ENCODE data around the gene LBX2.
A peak's percentile ranks its signal among the peaks of the same experiment; 100 is the strongest.

Gene LBX2

GRCh38 chr2:74525717-74526648 lies 26.6 kb upstream of the LBX2 start, which contains the start of gene DQX1:
Gene DQX1 (minus strand): TSS chr2:74526231. CDS start chr2:74525729, 502 bp downstream.
- DNase-seq (ENCODE audit: low spot score), result peak; percentile 52

GRCh38 chr2:74524955-74525716 lies 25.7 kb upstream of the LBX2 start:
- no peak for DNase-seq (ENCODE audit: low spot score)

GRCh38 chr2:74524005-74524404 lies 24.6 kb upstream of the LBX2 start:
- no peak for DNase-seq (ENCODE audit: low spot score)

DNA sequence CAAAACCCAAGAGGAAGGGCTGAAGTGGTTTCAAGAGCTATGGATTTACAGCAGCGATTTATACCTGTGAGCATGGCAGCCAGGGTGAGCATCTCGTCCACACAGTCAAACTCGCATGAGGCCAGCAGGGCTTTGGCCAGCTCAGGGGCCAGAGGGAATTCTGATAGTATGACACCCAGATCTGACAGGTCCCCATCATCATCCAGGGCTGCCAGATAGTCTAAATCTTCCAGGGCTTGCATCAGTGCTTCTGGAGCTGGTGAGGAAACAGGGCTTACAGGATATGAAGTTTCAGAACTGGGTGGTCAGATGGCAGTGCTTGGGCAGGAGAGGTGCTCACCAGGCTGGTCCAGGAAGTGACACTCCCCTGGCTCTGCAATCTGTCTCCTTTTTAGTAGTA lies 23.1 kb upstream of the LBX2 start:
- DNase-seq (ENCODE audit: low spot score), result no peak

DNA sequence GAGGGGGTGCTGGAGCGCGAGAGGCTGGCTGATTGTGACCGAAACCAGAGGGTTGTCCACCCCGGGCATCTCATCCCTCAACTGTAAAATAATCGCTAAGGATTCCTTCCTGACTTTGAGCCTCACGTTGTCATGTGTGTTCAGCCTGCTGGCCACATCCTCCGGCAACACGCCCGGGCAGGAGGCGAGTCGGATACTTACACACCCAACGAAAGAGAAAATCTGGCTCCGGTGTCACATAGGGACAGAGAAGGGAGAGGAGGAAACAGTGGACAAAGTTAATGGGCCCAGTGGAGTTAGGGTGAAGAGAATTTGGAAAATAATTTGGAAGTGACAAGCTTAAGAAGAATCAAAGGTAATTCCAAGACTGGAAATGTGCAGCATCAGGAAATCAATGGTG lies 17.2 kb upstream of the LBX2 start:
- no peak for DNase-seq (ENCODE audit: low spot score)

DNA sequence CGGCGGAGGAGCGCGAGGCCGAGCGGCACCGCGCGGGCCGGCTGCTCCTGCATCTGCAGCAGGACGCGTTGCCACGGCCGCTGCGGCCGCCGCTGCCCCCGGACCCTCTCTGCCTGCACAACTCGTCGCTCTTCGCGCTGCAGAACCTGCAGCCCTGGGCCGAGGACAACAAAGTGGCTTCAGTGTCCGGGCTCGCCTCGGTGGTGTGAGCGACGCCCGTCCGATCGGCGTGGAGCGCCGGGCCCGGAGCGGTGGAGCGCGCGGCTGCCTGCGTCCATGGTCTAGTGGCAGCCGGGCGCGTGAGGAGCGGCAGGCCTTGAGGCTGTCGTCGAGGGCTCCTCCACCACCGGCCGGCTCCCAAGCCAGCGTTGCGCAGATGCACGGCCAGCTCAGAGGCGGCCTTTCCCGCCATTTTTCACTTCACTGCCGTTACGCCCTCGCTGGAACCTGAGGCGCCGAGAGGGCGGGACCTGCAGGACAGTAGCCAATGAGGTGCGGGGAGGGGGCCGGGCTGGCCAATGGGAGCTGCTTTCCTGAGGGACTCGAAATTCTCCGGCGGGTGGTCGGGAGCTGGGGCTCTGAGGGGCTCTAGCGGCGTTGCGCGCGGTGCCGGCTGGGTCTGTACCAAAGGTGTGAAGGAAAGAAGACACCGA lies 16.7 kb upstream of the LBX2 start:
- peak; percentile 72 for DNase-seq (ENCODE audit: low spot score)

DNA sequence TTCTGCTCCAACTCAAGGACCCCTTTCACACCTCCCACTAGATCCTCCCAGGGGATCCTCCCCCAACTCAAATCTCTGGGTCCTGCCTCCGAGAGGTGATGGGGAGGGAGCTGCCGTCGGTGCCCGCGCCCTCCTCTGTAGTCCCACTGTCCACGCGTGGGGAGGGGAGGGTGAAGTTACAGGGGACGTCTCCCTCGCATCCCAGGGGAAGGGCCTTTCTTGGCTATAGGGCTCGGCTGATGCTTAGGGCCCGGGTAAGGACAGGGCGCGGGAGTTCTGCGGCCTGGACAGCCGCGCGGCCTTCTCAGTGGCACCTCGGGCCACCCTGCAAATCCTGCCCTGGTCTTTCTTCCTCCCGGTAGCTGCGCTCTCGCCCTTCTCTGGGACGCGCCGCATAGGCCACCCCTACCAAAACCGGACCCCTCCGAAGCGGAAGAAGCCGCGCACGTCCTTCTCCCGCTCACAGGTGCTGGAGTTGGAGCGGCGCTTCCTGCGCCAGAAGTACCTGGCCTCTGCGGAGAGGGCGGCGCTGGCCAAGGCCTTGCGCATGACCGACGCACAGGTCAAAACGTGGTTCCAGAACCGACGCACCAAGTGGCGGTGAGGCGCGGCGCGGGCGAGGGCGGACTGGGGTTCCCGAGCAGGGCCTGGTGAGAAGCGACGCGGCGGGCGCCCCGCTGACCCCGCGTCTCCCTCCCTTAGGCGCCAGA lies 16.0 kb upstream of the LBX2 start:
- DNase-seq (ENCODE audit: low spot score), result no peak

GRCh38 chr2:74514368-74515270 lies 15.2 kb upstream of the LBX2 start, which contains the start of gene TLX2:
Gene TLX2 (plus strand): TSS chr2:74514450. CDS start chr2:74514807, 357 bp downstream.
- DNase-seq (ENCODE audit: low spot score), result no peak

- DNase-seq (ENCODE audit: low spot score), result no peak
These were observed 14.4 kb upstream of the LBX2 start for GRCh38 chr2:74513605-74514367.

GRCh38 chr2:74512744-74513604 lies 13.6 kb upstream of the LBX2 start:
- DNase-seq (ENCODE audit: low spot score), result no peak

GRCh38 chr2:74511104-74511989 lies 11.9 kb upstream of the LBX2 start:
- DNase-seq (ENCODE audit: low spot score), result no peak

DNA sequence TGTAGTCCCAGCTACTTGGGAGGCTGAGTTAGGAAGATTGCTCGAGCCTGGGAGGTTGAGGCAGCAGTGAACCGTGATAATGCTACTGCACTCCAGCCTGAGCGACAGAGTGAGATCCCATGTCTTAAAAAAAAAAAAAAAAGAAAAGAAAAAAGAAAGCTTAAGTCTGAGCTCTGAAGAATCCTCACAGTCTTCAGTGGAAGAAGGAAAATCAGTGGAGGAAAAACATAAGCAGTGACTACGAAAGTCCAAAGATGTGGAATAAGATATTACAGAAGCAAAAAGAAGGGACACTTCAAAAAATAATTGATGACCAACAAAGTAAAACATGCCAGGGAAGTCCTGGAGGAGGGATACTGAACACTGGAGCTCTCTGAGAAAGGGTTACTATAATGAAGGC lies 10.9 kb upstream of the LBX2 start:
- DNase-seq (ENCODE audit: low spot score), result no peak

DNA sequence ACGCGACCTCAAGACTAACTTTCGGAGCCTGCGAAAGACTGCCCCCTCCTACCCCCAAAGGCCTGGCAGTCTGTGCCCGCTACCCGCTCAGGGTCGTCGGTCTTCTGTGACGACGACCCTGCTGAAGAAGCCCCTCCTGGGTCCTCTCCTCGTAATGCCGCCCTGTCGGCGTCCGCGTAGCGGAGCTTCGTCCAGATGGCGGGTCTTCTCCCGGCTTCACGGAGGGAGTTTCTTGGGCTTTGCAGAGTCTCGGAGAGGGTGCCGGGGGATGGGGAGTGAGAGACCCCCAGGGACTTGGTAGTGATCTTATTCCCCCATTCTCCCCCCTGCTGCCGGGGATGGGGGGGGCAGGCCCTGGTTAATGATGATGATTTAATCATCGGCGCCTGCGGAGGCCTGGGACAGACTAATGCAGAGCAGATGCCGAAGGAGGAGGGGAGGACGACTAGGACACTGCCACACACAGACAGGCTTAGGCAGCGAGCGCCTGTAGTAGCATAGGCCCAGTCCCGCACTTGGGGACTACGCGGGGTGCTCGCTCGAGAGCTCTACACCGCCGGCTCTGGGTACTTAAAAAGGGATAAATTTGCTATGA lies 8.6 kb upstream of the LBX2 start:
- no peak for DNase-seq (ENCODE audit: low spot score)

DNA sequence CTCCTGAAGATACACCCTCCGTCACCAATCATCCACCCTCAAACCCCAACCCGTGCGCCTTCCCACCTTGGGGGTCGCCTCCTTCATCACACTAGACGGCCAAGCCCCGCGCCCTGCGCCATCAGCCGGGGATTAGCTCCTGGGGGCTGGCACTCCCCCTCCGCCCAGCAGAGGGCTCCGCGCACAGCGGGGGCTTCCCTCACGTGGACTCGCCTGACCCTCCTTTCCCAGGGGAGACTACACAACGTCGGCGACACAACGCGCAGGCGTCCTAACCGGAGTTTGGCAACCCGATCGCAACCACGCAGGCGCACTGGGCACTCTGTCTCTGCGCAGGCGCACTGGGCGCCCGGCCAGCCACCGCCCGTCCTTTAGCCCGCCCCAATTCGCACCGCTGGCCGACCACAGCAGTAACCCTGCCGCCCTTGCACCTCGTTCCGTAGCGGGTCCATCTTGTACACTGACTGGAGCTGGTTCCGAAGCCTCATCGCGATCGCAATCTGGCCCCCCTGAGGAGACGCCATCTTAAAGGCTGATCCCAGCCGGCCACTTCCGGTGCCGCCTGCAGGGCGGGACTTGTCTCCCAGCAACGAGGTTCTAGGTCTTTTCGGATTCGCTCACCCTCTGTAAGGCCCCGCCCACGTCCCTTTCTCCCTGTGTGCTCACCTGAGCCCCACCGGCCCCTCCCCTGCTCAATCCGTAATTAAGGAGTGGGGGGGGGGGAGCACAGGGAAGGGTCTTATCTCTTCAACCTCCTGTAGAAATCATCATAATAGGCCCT lies 7.9 kb upstream of the LBX2 start, which contains the start of gene PCGF1:
TSS of gene PCGF1 (minus strand) at position 551 of the 781 bp plus-strand sequence. CDS start at position 524, 27 bp downstream.
- DNase-seq (ENCODE audit: low spot score), result peak; percentile 98

GRCh38 chr2:74505448-74506246 lies 6.2 kb upstream of the LBX2 start:
- DNase-seq (ENCODE audit: low spot score), result no peak

- DNase-seq (ENCODE audit: low spot score), result no peak
These were observed 5.2 kb upstream of the LBX2 start for GRCh38 chr2:74504591-74504990.

Data from activated CD4-positive, alpha-beta T cell treated with anti-CD3 and anti-CD28 coated beads, Interleukin-2, Interleukin-4, amounts not matched to agents 100 ng/mL and 50 ng/mL, durations not matched to agents 16 hours and 8 hours (primary cell).